Common myeloid progenitor, CD34-positive (primary cell): ENCODE data around the gene VCAM1.

Experiments
- CTCF ChIA-PET: fragments of 350-600 bp; sonication (Branson Sonifier 250); formaldehyde crosslinking; loops from one replicate; lab custom pipeline; 2021; ENCODE audit warnings: antibody characterized with exemption; lab: Charles Lee
- POLR2A ChIA-PET: fragments of 350-600 bp; sonication (Branson Sonifier 250); formaldehyde crosslinking; loops from one replicate; lab custom pipeline; 2021; ENCODE audit warnings: antibody characterized with exemption; lab: Charles Lee
- DNase-seq, 3 donors: peaks; one replicate each; pipeline versions ENCODE4 v3.0.0 to v3.0.0-alpha.2; 2013
- H3K27ac ChIP-seq, 2 experiments: 1 replicate in 1 of 2; 2 replicates in 1 of 2; pipeline ENCODE4 v1.7.0; 2013; ENCODE audit warnings: inconsistent platforms in 2 of 2, low read length in 2 of 2, mild to moderate bottlenecking in 2 of 2, low read depth in 1 of 2, moderate library complexity in 1 of 2; ENCODE audit not compliant: severe bottlenecking in 2 of 2, insufficient read depth in 1 of 2, poor library complexity in 1 of 2
- H3K27me3 ChIP-seq, 5 experiments: replicated peaks in 2 of 5; 1 replicate in 3 of 5; 2 replicates in 2 of 5; pipeline versions ENCODE4 v1.6.1 to v1.7.0; 2013; ENCODE audit warnings: low read length in 4 of 5, mild to moderate bottlenecking in 2 of 5, moderate library complexity in 2 of 5, inconsistent platforms in 1 of 5; ENCODE audit not compliant: insufficient read depth in 5 of 5, control insufficient read depth in 4 of 5
- H3K36me3 ChIP-seq, 4 experiments: 1 replicate in 2 of 4; 2 replicates in 2 of 4; pipeline versions ENCODE4 v1.6.1 to v1.7.0; 2013; ENCODE audit warnings: low read length in 3 of 4, control low read depth in 1 of 4, mild to moderate bottlenecking in 1 of 4; ENCODE audit not compliant: control insufficient read depth in 4 of 4, insufficient read depth in 4 of 4
- H3K4me1 ChIP-seq, 4 experiments: 1 replicate in 3 of 4; 2 replicates in 1 of 4; pipeline versions ENCODE4 v1.6.1 to v1.7.1; 2013; ENCODE audit warnings: low read length in 3 of 4, mild to moderate bottlenecking in 3 of 4, control low read depth in 1 of 4, inconsistent platforms in 1 of 4, moderate library complexity in 1 of 4; ENCODE audit not compliant: control insufficient read depth in 4 of 4, insufficient read depth in 4 of 4; ENCODE audit errors: control extremely low read depth in 1 of 4
- H3K4me3 ChIP-seq, 7 experiments: 1 replicate in 4 of 7; 2 replicates in 3 of 7; pipeline versions ENCODE4 v1.5.1 to v1.7.0; 2013; ENCODE audit warnings: mild to moderate bottlenecking in 7 of 7, low read length in 6 of 7, moderate library complexity in 6 of 7, inconsistent platforms in 2 of 7, low read depth in 2 of 7, control low read depth in 1 of 7; ENCODE audit not compliant: insufficient read depth in 4 of 7, control insufficient read depth in 1 of 7; ENCODE audit errors: extremely low read depth in 1 of 7
- H3K9me3 ChIP-seq, 5 experiments: 1 replicate in 4 of 5; 2 replicates in 1 of 5; pipeline versions ENCODE4 v1.6.1 to v1.7.1; 2013; ENCODE audit warnings: low read length in 4 of 5, mild to moderate bottlenecking in 2 of 5, inconsistent platforms in 1 of 5, low read depth in 1 of 5, moderate library complexity in 1 of 5; ENCODE audit not compliant: control insufficient read depth in 4 of 5, insufficient read depth in 2 of 5; ENCODE audit errors: control extremely low read depth in 1 of 5
- WGBS: methylation state at CpG from one replicate; pipeline ENCODE4 v1.1.5; 2013; ENCODE audit not compliant: insufficient coverage; 5-methylcytosine and 5-hydroxymethylcytosine counted together

Gene VCAM1

DNA sequence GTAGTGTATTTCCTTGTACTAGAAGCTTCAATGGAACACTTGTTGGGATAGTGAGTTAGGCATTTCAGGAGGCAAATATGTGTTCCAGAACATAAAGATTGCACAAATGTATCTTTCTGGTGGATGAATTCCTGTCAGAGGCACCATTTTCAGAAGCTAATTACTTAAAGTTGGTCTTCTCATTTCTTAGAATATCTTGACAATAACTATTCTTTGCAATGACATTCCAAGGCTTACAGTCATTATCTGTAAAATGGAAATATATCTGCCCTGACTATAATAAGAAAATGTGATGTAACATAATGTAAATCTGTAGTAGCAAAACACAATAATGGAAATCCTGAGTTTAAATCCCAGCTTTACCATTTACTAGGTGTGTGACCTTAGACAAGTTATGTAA lies 2.7 kb downstream of the VCAM1 start:
- H3K36me3 ChIP-seq = no peaks in the 10 kb centered on the region
- no peaks in the 10 kb centered on the region for H3K27me3 ChIP-seq
- H3K4me1 ChIP-seq = no peaks in the 10 kb centered on the region
- H3K4me3 ChIP-seq = no peak overlapping the region
- no peak overlapping the region for H3K27ac ChIP-seq
- CTCF ChIA-PET = no interaction called here
- no peak for DNase-seq
- H3K9me3 ChIP-seq = no peaks in the 10 kb centered on the region
- POLR2A ChIA-PET = interaction anchor here (0.5 kb wide), 1 partner anchor 107 kb away, joined by 3 read pairs; no protein-coding TSS in a partner anchor

GRCh38 chr1:100724281-100724680 lies 4.7 kb downstream of the VCAM1 start:
- Histone ChIP-seq H3K4me1 (no peaks in the 10 kb centered on the region), H3K9me3 (no peaks in the 10 kb centered on the region), H3K27ac (no peak overlapping the region), H3K4me3 (no peak overlapping the region), H3K36me3 (no peaks in the 10 kb centered on the region), H3K27me3 (no peaks in the 10 kb centered on the region)
- ChIA-PET POLR2A (no interaction called here), CTCF (no interaction called here)
- no peak for DNase-seq

- H3K27me3 ChIP-seq = no peaks in the 10 kb centered on the region
- no peaks in the 10 kb centered on the region for H3K9me3 ChIP-seq
- no peaks in the 10 kb centered on the region for H3K4me1 ChIP-seq
- no peak overlapping the region for H3K4me3 ChIP-seq
- DNase-seq = no peak
- no CpG with 5 or more reads among the region's 1 CpG for WGBS
- ChIA-PET POLR2A (interaction anchor here (0.6 kb wide), 1 partner anchor 39 kb away, joined by 6 read pairs; no protein-coding TSS in a partner anchor), CTCF (interaction anchor here (1.1 kb wide), 1 partner anchor 138 kb away, joined by 3 read pairs; no protein-coding TSS in a partner anchor)
- H3K27ac ChIP-seq = no peak overlapping the region
- no peaks in the 10 kb centered on the region for H3K36me3 ChIP-seq
Measured at GRCh38 chr1:100730130-100730529, 10.6 kb downstream of the VCAM1 start.

- POLR2A ChIA-PET = no interaction called here
- Histone ChIP-seq H3K27ac (no peak overlapping the region), H3K4me1 (no peaks in the 10 kb centered on the region), H3K27me3 (no peaks in the 10 kb centered on the region), H3K36me3 (no peaks in the 10 kb centered on the region), H3K4me3 (no peak overlapping the region), H3K9me3 (no peaks in the 10 kb centered on the region)
- CTCF ChIA-PET = no interaction called here
- DNase-seq = no peak
- WGBS = 100% methylated on average over 3 of the region's 6 CpGs
Measured at GRCh38 chr1:100731309-100731708, 11.8 kb downstream of the VCAM1 start.

DNA sequence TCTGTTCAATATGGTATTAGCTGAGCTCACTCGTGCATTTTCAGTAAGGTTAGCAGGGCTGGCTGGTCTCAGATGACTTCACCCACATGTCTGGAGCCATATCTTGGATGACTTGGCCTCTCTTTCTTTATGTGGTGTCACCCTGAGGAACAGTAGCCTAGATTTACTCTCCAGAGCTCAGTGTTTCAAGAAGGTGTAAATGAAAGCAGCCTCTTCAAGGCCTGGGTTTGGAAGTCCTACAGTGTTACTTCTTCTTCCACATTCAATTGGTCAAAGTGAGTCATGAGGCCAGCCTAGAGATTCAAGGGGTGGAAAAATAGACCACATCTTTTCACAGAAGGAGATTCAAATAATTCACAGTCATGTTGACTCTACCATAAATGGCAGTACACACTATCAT lies 12.2 kb downstream of the VCAM1 start:
- Histone ChIP-seq H3K27ac (no peak overlapping the region), H3K4me3 (no peak overlapping the region), H3K4me1 (no peaks in the 10 kb centered on the region), H3K9me3 (no peaks in the 10 kb centered on the region), H3K27me3 (no peaks in the 10 kb centered on the region), H3K36me3 (no peaks in the 10 kb centered on the region)
- CTCF ChIA-PET = no interaction called here
- POLR2A ChIA-PET = no interaction called here
- no peak for DNase-seq
- WGBS = 100% methylated on average over 1 of the region's 1 CpG

DNA sequence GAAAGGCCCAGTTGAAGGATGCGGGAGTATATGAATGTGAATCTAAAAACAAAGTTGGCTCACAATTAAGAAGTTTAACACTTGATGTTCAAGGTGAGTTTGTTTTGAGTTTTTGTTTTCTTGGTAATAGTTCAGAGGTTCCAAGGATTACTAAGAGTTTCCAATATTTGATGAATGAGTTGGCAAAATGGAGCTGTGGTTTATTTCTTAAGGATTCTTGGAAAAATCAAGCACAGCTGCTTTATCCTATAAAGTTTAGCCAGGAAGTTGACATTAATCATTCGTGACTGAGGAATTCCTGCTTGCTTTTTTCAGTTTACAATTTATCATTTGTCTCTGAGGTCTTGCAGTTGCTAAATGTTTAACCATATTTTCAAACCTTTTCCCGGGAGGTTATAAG lies 15.1 kb downstream of the VCAM1 start:
- Histone ChIP-seq H3K4me1 (no peaks in the 10 kb centered on the region), H3K27me3 (no peaks in the 10 kb centered on the region), H3K9me3 (no peaks in the 10 kb centered on the region), H3K4me3 (no peak overlapping the region), H3K36me3 (no peaks in the 10 kb centered on the region), H3K27ac (no peak overlapping the region)
- WGBS = 60% methylated on average over 2 of the region's 3 CpGs
- DNase-seq = no peak
- ChIA-PET POLR2A (no interaction called here), CTCF (no interaction called here)

DNA sequence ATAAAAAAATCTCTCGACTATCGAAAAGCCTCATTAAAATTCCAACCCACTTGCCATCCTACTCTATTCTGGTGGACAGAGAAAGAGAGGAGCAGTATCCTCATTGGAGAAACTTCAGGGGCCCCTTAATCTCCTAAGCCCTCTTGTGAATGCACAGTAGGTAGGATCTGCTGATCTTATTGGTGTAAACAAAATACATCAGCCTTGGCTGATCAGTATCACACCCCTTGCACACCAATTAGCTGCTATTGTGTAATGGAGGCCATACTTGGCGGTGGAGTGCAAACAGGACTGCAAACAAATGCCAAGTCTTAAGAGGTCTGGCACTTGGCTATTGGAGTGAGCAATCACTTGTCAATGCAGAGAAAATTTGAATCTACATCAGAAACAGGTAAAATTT lies 15.7 kb downstream of the VCAM1 start:
- Histone ChIP-seq H3K9me3 (no peaks in the 10 kb centered on the region), H3K27ac (no peak overlapping the region), H3K4me1 (no peaks in the 10 kb centered on the region), H3K27me3 (no peaks in the 10 kb centered on the region), H3K36me3 (no peaks in the 10 kb centered on the region), H3K4me3 (no peak overlapping the region)
- POLR2A ChIA-PET = no interaction called here
- no peak for DNase-seq
- CTCF ChIA-PET = no interaction called here
- 100% methylated on average over 1 of the region's 3 CpGs for WGBS
